ENCODE measurements around the gene CRB2.
"Not testable (repeated sequence)": the region's sequence is repeated elsewhere in the genome, so short reads cannot be mapped to it uniquely, and the experiment has no call there.

The CRB2 gene

GRCh38 chr9:123382653-123383511, 26.9 kb downstream of the CRB2 start:
- FAIRE-seq, result no peak

DNA sequence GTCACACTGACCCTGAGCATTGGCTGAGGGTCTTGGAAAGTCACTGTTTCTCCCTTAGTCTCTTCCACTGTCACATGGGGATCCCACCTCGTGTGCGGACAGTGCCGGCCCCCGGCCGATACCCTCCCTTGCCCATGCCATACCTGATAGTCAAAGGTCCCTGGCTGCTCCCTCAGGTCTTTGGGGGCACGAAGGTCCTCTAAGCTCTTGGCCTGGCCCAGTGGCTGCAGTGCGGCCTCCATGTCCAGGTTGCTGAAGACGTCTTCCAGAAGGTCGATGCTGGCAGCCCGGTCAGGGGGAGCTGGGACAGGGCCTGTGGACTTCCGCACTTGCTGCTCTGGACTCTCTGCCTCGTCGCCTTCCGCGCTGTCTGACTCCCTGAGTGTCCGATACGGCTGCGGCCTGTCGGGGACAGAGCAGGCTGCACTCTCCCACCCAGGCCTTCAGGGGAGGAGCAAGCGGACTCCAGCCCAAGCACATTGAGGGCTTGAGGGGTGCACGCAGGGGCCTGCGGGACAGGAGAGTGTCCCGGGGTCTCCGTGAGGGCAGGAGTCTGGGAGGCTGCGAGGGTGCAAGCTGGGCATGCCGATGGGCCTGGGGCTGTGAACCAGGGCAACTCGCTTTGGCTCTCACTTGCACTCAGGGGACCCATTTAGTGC, 27.6 kb downstream of the CRB2 start:
- no peak for FAIRE-seq

- no peak for FAIRE-seq
These were observed 31.7 kb downstream of the CRB2 start for GRCh38 chr9:123387686-123388085.

DNA sequence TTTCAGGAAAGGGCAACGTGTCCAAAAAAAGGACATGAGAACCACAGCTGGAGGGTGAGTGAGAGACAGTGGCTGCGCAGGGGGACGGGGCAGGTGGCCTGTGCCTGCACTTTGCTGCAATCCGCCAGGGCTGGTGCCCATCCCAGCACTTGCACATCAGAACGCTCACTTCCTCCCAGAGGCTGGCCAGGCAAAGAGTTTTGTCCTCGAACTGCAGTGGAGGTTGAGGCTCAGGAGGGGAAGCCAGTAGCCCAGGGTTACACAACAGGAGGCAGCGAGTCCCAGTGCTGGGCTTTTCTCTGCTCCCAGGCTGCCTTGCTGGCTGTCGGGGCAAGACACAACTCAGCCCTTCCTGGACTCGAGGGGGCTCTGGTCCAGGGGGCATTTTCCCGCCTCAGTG, 33.1 kb downstream of the CRB2 start:
- FAIRE-seq, result no peak

DNA sequence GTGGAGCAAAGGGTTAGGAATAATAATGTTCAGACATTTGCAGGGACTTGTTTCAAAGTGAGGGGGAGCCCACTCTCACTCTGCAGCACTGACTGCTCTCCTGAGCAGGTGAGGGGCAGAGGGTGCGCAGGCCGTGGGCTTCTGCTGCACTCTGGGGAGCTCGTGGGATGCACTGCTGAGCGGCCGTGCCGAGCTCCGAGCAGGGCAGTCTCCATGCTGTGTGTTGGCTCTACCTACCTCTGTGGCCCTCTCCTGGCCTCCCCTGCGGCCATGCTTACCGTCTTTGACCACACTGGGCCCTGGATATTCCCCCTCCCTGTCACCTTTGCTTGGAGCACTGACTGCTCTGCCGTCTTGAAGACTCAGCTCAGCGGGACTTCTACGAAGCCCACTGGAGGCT, 33.7 kb downstream of the CRB2 start:
- no peak for FAIRE-seq

DNA sequence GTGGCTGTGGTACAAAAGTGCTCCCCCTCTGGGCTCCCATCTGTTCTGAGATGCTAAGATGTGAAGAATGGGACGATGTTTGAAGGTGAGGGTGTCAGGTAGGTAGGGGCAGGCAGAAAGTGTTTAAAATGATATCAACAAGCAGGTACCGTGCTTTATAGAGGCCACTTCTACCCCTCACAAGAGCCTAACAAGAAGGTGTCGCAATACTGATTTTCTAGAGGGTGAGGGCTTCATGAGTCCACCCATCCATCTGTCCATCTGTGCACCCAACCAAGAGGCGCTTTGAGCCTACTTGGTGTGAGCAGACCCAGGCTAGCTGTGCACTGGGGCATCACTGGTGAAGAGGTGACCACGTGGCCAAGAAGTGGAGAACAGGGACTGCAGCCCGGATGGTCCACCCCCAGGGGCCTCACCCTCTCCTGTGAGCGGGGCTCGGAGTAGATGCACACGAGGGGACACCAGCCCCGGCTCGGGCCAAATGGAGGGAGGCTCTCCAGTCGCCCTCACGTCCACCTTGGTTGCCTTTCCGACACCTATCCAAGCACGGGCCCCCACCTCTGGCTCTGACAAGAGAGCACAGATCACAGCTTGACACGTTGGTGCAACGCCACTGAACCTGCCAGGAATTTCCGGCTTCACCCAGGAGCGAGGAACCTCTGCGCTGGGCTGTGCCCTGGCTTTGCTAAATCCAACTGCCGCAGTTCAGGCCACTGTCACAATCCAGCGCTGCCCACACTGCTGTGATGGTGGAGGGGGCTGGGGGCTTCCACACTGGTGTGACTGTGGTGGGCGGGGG, 34.5 kb downstream of the CRB2 start:
- no peak for FAIRE-seq

DNA sequence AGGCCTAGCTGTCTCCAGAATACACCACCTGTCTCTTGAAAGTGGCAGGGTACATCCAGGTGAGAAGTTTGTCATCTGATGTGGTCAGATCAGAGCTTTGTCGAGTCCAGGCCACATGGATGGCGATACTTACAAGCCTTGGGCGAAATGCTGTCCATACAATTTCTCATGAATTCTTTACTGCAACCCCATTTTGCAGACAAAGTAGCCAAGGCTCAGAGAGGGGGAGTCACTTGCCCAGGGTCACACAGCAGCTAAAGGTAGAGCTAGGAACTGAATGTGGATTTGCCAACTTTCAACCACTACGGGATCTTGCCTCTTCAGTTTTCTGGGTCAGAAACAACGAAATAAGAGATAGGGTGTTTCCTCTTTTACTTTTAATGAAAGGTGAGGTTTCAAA, 35.2 kb downstream of the CRB2 start:
- no peak for FAIRE-seq

- no peak for FAIRE-seq
These were observed 35.9 kb downstream of the CRB2 start for GRCh38 chr9:123391946-123392345.

DNA sequence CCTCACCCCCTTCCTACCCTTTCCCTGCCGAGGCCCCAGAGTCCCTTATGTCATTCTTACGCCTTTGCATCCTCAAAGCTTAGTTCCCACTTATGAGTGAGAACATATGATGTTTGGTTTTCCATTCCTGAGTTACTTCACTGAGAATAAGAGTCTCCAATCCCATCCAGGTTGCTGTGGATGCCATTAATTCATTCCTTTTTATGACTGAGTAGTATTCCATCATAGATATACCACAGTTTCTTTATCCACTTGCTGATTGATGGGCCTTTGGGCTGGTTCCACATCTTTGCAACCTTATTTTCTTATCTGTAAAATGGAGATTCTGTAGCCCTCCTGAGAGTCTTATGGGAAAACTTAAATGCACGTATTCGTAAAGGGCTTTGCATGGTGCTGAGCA, 36.8 kb downstream of the CRB2 start:
- FAIRE-seq, result no peak

- no peak for FAIRE-seq
These were observed 38.6 kb downstream of the CRB2 start for GRCh38 chr9:123394291-123395235.

DNA sequence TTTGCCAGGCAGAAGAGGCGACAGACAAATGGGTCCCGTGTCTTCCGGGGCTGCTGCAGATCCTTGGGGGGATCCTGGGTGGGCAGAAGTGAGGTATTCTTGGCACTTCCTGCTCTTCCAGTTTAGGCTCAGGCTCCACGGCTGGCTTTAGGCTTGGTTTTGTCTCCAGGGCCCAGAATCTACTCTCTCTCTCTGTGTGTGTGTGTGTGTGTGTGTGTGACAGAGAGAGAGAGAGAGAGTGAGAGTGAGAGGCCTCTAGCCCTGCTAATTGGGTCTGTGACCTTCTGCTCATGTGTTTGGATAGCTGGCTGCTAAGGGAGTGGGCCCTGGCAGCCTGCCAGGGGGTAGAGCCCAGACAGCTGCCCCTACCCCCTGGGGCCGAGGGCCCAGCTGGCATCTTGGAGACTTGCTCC, 39.3 kb downstream of the CRB2 start:
- no peak for FAIRE-seq

GRCh38 chr9:123395689-123396511, 39.9 kb downstream of the CRB2 start:
- FAIRE-seq, result no peak

- FAIRE-seq, result no peak
These were observed 42.0 kb downstream of the CRB2 start for GRCh38 chr9:123397975-123398374.

DNA sequence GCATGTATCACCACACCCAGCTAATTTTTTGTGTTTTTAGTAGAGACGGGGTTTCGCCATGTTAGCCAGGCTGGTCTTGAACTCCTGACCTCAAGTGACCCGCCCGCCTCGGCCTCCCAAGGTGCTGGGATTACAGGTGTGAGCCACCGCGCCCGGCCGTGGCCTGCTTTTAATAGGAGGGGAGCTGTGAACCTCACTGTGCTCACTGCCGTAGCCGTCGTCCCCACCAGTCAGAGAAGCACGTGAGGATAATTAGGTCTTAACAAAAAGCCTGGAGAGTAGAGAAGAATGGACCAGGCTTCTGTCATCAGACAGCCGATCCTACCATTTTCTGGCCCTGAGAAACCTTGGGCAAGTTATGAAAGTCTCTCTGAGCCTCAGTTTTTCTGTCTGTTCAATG, 42.9 kb downstream of the CRB2 start:
- FAIRE-seq, result not testable (repeated sequence)

DNA sequence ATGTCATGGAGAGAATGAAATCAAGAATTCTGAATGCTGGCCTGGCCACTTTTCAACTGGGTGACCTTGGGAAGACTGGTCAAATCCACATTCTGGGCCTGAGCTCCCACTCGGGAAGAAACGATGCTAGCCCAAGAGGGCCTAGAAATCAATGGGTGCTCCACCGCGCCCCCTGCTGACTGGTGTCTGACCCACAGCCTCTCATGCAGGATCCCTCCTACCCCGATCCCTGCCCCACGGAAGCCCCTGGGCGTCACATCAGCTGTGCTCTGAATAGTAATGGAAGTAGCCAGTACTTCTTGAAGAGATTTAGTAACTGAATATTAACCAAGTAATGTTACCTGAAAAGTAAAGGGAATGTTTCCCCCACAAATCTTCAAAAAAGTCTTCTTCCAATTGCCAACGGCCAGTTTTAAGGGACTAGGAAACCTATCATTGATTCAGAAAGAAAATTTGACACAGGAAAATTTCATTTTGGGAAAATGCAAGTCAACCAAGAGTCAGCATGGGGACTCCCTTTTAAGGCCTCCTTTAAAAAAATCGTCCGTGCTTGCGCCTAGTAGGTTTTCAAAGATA, 43.9 kb downstream of the CRB2 start:
- no peak for FAIRE-seq

DNA sequence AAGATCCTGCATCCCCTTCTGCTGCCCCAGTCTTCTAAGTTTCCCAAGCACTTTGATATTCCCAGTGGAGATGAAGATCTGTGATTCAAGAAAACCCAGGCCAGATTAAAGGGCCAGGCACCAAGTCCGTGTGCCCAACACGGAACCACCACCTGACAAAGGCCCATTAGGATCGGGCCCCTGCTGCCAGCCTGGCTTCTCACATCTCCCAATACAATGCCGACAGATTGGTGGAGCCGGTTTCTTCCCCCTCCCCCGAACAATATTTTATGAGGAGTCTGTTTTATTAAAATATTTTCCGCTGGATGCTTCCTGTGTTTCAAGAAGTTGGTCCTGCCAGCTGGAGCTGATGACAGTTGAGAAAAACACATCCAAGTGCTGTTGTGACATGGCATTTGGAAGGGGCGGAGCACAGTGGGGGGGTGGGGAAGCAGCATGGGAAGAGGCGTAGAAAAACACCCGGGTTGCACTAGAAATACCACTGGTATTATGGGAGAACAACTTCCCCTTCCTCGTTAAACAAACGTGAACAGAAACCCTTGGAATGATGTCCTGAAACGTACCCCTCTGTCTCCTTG, 45.0 kb downstream of the CRB2 start:
- no peak for FAIRE-seq

DNA sequence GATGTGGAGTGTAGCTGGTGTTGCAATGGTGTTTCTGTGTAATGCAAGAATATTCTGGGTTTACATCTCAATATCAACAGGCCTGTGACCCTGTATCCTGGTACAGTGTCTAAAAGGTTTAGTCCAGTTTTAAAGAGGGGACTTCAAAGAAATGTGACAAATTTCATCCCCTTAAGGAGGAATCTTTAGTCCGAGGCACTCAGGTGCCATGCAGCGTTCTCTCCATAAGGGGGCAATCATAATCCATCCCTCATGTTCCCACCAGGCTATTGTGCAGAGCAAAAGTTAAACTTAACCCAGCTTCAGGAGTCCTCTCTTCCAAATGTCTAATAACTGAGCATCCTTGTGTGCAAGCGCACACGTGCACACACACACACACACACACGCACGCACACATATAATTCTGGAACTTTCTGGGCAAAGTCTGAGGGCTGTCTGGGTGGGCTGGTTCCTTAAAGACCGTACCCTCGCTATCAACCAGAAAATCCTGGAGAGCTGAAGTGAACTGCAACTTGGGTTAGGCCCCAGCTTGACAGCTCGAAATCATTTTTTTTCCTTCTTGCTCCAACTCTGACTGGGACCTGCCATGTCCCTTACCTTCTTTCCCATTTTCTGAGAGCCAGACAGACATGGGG, 46.0 kb downstream of the CRB2 start:
- FAIRE-seq, result no peak

- no peak for FAIRE-seq
These were observed 47.0 kb downstream of the CRB2 start for GRCh38 chr9:123402981-123403509.

- FAIRE-seq, result no peak
These were observed 50.0 kb downstream of the CRB2 start for GRCh38 chr9:123406016-123406415.

- FAIRE-seq, result no peak
These were observed 50.8 kb downstream of the CRB2 start for GRCh38 chr9:123406691-123407216.
